ENCODE measurements around the gene EPHB6. TPM values are rescaled to one million over a fixed set of nuclear protein-coding genes. Genes with fewer than 3 reads are reported as not detected.

The EPHB6 gene
- polyA plus RNA-seq, 6 donors from 2014 or later, result 10.0 to 32.4 (median 19.0) TPM

DNA sequence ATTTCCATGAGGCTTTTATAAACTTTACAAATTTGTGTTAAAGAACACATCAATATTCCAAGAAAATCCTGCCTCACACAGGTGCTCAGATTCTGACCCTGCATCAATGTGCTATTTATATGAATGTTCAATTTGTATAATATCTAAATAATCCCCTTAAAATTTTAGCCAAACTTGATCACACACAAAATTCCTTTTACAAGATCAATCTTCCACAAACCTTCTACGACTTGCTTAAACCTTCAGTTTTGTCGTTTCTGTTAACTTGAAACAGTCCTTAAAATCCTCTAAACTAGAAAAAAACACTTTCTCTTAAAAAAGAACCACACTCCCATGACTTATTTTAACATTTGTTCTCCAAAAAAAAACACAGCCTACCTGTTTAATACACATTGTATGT, 50.9 kb downstream of the EPHB6 start:
- DNase-seq (no peak), ATAC-seq (ENCODE audit: low read depth in 2 of 2) (no peak)
- H3K4me1 Mint-ChIP-seq, result no peaks in the 10 kb centered on the region
- H3K36me3 Mint-ChIP-seq, result peaks cover 0 to 3% of the 10 kb centered on the region in 2 donors
- H3K9me3 Mint-ChIP-seq, result peaks cover 0 to 24% (median 5%) of the 10 kb centered on the region in 7 donors
- H3K27me3 Mint-ChIP-seq, result peaks cover 6 to 31% (median 26%) of the 10 kb centered on the region in 3 donors
- no peak overlapping the region for H3K4me3 Mint-ChIP-seq
- peak overlapping the region in 1 of 6 donors; percentile 58 for H3K27ac Mint-ChIP-seq

DNA sequence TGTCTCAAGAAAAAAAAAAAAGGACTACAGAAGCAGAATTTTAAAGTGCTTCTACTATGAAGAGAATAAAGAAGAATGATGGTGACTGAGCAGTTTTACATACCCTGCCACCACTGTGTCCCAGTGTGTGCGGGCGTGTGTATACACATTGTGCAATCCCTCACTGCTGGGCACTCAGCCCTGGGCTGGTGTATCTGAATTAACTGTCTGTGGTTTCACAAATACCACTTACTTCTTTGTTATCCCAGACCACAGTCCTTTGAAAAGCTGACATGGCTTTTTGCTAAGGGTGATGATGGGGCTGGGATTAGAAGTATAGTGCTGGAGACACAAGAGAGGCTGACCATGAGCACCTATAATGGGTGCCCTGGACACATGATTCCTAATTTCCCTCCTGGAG, 51.8 kb downstream of the EPHB6 start:
- peaks cover 12 to 38% (median 33%) of the 10 kb centered on the region in 3 donors for H3K27me3 Mint-ChIP-seq
- ATAC-seq (ENCODE audit: low read depth in 2 of 2) (no peak), DNase-seq (no peak)
- no peaks in the 10 kb centered on the region for H3K4me1 Mint-ChIP-seq
- peaks cover 0 to 3% of the 10 kb centered on the region in 2 donors for H3K36me3 Mint-ChIP-seq
- H3K9me3 Mint-ChIP-seq, result peaks cover 0 to 24% (median 5%) of the 10 kb centered on the region in 7 donors
- H3K27ac Mint-ChIP-seq, result no peak overlapping the region
- no peak overlapping the region for H3K4me3 Mint-ChIP-seq

DNA sequence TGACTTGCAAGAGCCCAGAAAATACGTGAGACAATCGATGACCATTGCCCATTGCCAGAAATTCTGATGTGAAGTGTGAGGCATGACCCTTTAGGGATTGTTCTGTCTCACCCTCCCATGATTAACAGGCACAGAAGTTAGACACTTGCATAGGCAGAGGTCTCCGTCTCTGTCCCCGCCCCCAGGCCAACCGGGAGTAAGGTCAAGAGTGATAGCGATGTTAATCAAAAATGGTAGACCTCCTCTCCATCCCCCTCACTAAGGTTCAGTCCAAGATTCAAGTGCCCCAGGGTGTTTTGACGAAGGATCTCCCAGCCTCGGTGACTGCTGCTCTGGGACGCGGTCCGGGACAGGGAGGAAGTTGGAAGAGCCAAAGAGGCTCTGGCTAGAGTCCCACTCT, 53.4 kb downstream of the EPHB6 start:
- H3K9me3 Mint-ChIP-seq, result peaks cover 0 to 18% (median 3%) of the 10 kb centered on the region in 7 donors

DNA sequence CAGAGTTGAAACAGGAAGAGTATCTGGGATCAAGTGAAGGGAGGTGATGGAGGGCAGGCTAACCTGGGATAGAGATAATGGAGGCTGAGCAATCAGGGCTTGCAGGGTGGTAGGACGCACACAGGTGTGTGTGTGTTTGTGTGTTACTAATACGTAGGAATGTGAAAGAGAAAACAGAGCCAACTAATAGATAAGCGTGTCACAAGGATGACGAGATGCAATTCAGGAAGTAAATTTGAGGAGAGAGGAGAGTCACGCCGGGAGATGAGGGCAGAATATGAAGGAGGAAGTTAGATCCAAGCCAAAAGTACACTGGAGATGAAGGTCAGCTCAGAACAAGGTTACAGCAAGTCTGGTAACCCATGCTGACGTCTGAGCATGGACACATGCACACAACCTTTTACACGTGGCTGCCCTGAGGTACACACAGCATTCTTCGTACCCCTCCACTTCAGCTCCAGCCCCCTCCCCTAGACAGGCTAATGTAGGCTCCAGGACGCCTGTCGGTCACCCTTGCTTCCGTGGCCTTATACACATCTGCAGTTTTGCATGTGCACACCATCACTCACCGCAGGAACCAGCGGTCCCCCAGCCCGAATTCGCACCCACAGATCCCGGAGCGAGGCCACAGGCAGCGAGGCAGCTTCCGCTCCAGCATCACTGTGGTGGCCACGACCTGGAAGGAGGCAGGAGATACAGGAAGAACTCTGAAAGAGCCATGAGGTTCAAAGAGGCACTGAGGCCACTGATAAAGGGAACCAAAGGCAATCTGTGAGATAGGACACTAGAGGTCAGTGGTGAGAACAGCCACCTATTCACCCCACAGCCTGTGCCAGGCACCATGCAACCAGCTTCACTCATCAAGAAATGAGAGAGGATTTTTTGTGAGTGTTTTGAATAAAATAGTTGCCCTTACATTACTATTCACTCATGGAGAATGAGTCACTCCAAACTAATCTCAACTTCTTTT, 54.3 kb downstream of the EPHB6 start:
- DNase-seq (no peak), ATAC-seq (ENCODE audit: low read depth in 2 of 2) (peak; percentile 53 to 79)
- H3K4me1 Mint-ChIP-seq, result no peaks in the 10 kb centered on the region
- peaks cover 23 to 56% (median 51%) of the 10 kb centered on the region in 3 donors for H3K27me3 Mint-ChIP-seq
- H3K9me3 Mint-ChIP-seq, result peaks cover 0 to 13% (median 3%) of the 10 kb centered on the region in 7 donors
- H3K4me3 Mint-ChIP-seq, result no peak overlapping the region
- no peak overlapping the region for H3K27ac Mint-ChIP-seq
- no peaks in the 10 kb centered on the region for H3K36me3 Mint-ChIP-seq

More for the DNA sequence above, 53.4 kb downstream of the EPHB6 start:
- DNase-seq, result no peak
- no peak for ATAC-seq (ENCODE audit: low read depth in 2 of 2)
- no peak overlapping the region for H3K27ac Mint-ChIP-seq
- H3K36me3 Mint-ChIP-seq, result no peaks in the 10 kb centered on the region
- H3K4me1 Mint-ChIP-seq, result no peaks in the 10 kb centered on the region
- no peak overlapping the region for H3K4me3 Mint-ChIP-seq
- H3K27me3 Mint-ChIP-seq, result peaks cover 18 to 47% (median 43%) of the 10 kb centered on the region in 3 donors

DNA sequence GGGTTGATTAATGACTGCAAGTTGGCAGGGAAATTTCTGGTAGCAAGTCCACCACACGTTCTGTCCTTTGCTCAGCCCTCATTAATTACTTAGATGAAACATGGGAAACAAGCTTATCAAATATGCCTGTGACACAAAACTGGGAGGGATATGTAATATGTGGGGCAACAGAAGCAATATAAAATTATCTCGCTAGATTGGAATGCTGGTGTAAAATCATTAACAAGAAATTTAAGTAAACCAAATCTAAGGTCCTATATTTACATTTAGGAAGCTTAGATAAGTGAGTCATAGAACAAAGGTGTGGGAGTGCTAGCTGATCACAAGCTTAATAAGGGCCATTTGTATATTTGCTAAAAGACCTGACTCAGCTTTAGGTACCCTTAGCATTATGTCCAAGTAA, 55.2 kb downstream of the EPHB6 start:
- H3K27ac Mint-ChIP-seq, result no peak overlapping the region
- peaks cover 24 to 61% (median 58%) of the 10 kb centered on the region in 3 donors for H3K27me3 Mint-ChIP-seq
- DNase-seq, result no peak
- H3K4me1 Mint-ChIP-seq, result no peaks in the 10 kb centered on the region
- H3K9me3 Mint-ChIP-seq, result peaks cover 0 to 6% (median 3%) of the 10 kb centered on the region in 7 donors
- no peak overlapping the region for H3K4me3 Mint-ChIP-seq
- H3K36me3 Mint-ChIP-seq, result no peaks in the 10 kb centered on the region
- no peak for ATAC-seq (ENCODE audit: low read depth in 2 of 2)

DNA sequence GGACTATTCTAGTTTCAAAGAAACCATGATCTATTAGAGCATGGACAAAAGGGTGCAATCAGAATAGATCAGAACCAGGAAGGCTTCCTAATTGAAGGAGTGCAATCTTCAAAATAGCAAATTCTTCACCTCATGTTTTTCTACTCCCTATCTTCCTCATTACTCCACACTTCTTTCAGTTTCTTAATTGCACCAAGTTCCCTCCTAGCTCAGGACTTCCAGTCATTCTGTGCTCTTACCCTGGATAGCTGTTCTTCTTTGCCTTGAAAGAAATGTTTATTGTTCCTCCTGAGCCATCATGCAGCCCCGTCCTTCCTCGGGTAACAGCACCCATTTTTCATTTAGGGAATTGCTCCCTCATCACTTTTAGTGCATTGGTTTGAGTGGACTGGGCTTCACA, 55.6 kb downstream of the EPHB6 start:
- DNase-seq, result no peak
- Mint-ChIP-seq H3K27me3 (peaks cover 24 to 61% (median 58%) of the 10 kb centered on the region in 3 donors), H3K27ac (peak overlapping the region in 1 of 6 donors; percentile 30), H3K36me3 (no peaks in the 10 kb centered on the region), H3K9me3 (peaks cover 0 to 6% (median 3%) of the 10 kb centered on the region in 7 donors), H3K4me3 (no peak overlapping the region), H3K4me1 (no peaks in the 10 kb centered on the region)
- ATAC-seq (ENCODE audit: low read depth in 2 of 2), result no peak

DNA sequence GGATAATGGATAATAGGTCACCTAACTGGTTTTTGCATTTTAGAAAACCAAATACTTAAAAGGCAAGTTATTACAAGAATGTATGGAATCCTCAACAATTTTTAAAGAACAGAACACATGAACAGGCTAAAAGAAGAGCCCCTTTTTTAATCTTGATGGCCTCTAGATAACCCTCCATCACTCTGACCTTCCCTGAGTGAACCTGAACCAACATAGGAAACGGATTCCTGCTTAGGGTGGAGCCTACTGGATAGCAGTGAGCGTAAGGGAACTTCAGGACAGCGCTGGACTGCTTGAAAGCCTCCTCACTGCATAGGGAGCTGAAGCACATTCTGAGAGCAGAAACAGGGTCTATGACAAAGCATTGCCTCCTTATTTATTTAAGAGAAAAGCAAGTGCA, 58.2 kb downstream of the EPHB6 start:
- Mint-ChIP-seq H3K4me1 (no peaks in the 10 kb centered on the region), H3K27ac (no peak overlapping the region), H3K27me3 (peaks cover 18 to 55% (median 48%) of the 10 kb centered on the region in 3 donors)

DNA sequence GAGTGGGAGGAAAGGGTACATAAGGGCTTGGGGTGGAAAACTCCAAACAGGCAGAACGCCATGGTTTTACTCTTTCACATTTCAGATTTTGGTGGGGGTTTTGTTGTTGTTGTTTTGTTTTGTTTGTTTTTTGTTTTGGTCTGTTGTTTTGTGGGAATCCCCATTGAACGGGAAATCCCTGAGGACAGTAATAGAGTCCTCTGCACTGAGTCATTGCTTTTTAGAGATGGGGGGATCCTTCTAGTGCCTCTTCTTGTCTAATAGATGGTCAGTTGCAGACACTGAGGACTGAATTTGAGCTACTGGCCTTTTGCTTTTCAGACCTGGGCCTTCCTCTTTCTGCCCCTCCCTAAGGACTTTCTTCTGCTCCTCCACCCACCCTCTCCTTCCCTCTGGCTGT, 58.7 kb downstream of the EPHB6 start:
- peak overlapping the region in 2 of 6 donors; percentile 37 to 49 for H3K27ac Mint-ChIP-seq
- no peak for ATAC-seq (ENCODE audit: low read depth in 2 of 2)

More for the DNA sequence above, 58.2 kb downstream of the EPHB6 start:
- DNase-seq (no peak), ATAC-seq (ENCODE audit: low read depth in 2 of 2) (no peak)
- H3K4me3 Mint-ChIP-seq, result no peak overlapping the region
- no peaks in the 10 kb centered on the region for H3K36me3 Mint-ChIP-seq
- no peaks in the 10 kb centered on the region for H3K9me3 Mint-ChIP-seq

DNA sequence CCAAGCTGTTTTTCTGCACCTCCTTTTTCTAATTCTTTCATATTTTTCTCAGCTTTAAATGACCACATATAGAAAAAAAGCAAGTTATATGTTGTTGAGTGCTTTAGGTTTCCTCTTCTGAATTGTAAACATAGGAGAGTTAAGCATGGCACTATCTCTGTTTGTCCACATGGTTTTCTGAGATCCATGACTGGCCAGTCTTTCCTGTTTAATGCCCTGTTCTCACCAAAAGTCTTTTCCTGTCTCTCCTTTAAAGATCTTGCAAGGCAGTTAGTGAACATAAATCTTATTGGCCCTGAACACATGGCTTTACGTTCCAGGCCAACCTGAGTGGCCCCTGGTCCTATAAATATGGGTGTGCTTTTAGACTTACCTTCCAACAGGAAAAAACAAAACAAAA, 59.2 kb downstream of the EPHB6 start:
- DNase-seq (no peak), ATAC-seq (ENCODE audit: low read depth in 2 of 2) (no peak)
- Mint-ChIP-seq H3K36me3 (no peaks in the 10 kb centered on the region), H3K4me1 (no peaks in the 10 kb centered on the region), H3K9me3 (no peaks in the 10 kb centered on the region), H3K27ac (peak overlapping the region in 3 of 6 donors; percentile 28 to 49 (median 37)), H3K27me3 (peaks cover 18 to 56% (median 45%) of the 10 kb centered on the region in 3 donors), H3K4me3 (no peak overlapping the region)

More for the DNA sequence above, 58.7 kb downstream of the EPHB6 start:
- Mint-ChIP-seq H3K27me3 (peaks cover 18 to 57% (median 51%) of the 10 kb centered on the region in 3 donors), H3K4me1 (no peaks in the 10 kb centered on the region), H3K36me3 (no peaks in the 10 kb centered on the region), H3K4me3 (no peak overlapping the region), H3K9me3 (no peaks in the 10 kb centered on the region)
- DNase-seq, result no peak

DNA sequence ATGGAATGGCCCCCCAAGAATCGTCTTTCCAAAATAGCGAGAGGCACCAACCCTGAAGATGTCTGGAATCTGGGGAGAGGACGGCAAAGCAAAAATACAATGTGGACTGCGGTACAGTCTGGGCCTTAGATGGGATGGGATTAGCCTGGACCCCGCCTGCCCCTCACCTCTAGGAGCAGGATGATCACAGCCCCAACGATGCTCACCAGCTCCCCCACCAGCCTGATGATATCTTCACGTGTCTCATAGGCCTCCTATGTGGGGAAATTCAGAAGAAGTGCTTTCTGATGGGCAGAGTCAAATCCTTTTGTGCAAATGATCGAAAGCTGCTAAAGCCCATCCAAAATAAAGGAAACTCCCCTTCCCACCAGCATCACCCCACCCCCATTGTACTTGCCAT, 60.4 kb downstream of the EPHB6 start:
- no peaks in the 10 kb centered on the region for H3K4me1 Mint-ChIP-seq
- no peaks in the 10 kb centered on the region for H3K9me3 Mint-ChIP-seq
- H3K27ac Mint-ChIP-seq, result no peak overlapping the region
- no peaks in the 10 kb centered on the region for H3K36me3 Mint-ChIP-seq
- no peak for ATAC-seq (ENCODE audit: low read depth in 2 of 2)
- H3K27me3 Mint-ChIP-seq, result peaks cover 18 to 54% (median 36%) of the 10 kb centered on the region in 3 donors
- DNase-seq, result no peak
- no peak overlapping the region for H3K4me3 Mint-ChIP-seq

DNA sequence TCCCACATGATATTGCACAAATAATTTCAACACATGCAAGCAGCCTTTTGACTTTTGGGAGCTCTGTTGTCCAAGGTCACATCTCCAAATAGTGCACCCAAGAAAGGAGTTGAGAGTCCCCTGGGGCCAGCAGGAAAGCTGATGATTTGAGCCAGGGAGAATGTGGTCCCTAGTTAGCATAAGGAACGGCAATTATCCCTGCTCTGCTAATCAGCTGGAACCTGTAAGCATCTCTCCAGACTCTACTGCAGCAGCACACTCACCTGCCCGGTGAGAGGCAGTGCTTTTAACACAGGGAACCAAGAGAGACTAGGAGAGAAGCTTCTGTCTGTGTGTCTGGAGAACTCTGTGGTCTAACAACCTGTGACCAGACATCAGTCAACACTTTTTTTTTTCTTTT, 61.6 kb downstream of the EPHB6 start:
- peaks cover 13 to 56% (median 31%) of the 10 kb centered on the region in 3 donors for H3K27me3 Mint-ChIP-seq
- no peak for DNase-seq
- no peaks in the 10 kb centered on the region for H3K9me3 Mint-ChIP-seq
- no peak overlapping the region for H3K27ac Mint-ChIP-seq
- no peaks in the 10 kb centered on the region for H3K4me1 Mint-ChIP-seq
- no peak for ATAC-seq (ENCODE audit: low read depth in 2 of 2)
- H3K4me3 Mint-ChIP-seq, result no peak overlapping the region
- no peaks in the 10 kb centered on the region for H3K36me3 Mint-ChIP-seq

DNA sequence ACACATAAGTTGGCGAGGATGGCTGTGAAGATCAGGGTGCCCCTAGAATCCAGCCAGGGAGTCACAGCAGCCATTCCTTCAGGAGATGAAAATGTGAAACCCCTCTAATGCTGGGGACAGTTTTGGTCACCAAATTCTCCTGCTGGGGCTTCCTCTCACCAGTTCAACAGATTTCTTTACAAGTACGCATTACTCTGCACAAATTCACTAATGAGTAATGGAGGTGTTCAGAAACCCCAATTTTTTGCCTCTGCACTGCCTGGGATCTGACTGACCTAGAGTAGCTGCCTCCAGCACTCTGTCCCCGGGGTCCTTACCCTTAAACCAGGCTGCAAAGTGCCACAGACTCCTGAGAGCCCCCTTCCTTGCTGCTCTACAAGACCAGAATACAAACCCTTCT, 62.6 kb downstream of the EPHB6 start:
- ATAC-seq (ENCODE audit: low read depth in 2 of 2), result no peak
- Mint-ChIP-seq H3K4me3 (no peak overlapping the region), H3K27ac (no peak overlapping the region), H3K27me3 (peaks cover 6 to 47% (median 24%) of the 10 kb centered on the region in 3 donors), H3K4me1 (no peaks in the 10 kb centered on the region), H3K36me3 (no peaks in the 10 kb centered on the region), H3K9me3 (no peaks in the 10 kb centered on the region)
- no peak for DNase-seq

DNA sequence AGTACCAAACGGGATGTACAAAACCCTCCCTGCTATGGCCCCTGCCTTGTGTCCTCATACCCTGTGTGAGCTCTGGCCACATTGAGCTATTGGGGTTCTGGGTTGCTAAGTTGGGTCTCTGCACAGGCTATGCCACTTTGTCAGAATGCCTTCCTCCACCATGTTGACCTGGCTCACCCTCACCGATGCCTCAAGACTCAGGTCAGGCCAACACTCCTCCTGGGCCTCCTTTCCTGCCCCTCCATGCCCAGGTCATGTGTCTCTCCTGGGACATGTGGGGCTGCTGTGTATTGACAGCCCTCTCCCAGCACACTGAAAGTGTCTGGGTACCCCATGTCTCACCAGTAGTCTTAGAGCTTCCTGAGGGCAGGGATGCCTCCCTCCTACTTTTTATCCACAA, 64.0 kb downstream of the EPHB6 start:
- no peak for DNase-seq
- ATAC-seq (ENCODE audit: low read depth in 2 of 2), result no peak
- H3K4me1 Mint-ChIP-seq, result no peaks in the 10 kb centered on the region
- H3K27me3 Mint-ChIP-seq, result peaks cover 3 to 39% (median 14%) of the 10 kb centered on the region in 3 donors
- peak overlapping the region in 2 of 6 donors; percentile 47 to 85 for H3K27ac Mint-ChIP-seq
- no peaks in the 10 kb centered on the region for H3K36me3 Mint-ChIP-seq
- H3K4me3 Mint-ChIP-seq, result no peak overlapping the region
- H3K9me3 Mint-ChIP-seq, result no peaks in the 10 kb centered on the region

DNA sequence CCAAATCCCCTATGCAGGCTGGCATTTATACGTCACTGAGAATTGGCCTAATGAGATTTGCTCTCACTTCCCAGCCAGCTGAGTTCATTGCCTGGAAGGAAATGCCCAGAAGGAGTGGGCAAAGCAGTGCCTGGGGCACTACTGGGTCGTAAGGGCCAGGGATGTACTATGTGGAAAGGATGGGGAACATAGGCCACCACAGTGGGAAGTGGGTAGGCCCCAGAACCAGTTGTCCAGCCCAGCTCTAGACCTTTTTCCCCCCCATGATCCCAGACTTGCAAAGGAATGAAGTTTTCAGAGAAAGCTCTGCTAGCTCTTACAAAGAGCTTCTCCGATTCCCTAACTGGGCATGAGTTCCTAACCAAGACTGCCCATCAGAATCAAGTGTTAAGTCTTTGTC, 64.8 kb downstream of the EPHB6 start:
- Mint-ChIP-seq H3K4me3 (no peak overlapping the region), H3K27me3 (peaks cover 0 to 32% (median 7%) of the 10 kb centered on the region in 3 donors), H3K36me3 (no peaks in the 10 kb centered on the region), H3K4me1 (no peaks in the 10 kb centered on the region), H3K27ac (no peak overlapping the region), H3K9me3 (no peaks in the 10 kb centered on the region)
- ATAC-seq (ENCODE audit: low read depth in 2 of 2) (no peak), DNase-seq (no peak)

All from naive B cell (primary cell).